IMR-90 (cell line): ENCODE data around the gene SERPINH1. TPM values are rescaled to one million over a fixed set of nuclear protein-coding genes. Genes with fewer than 3 reads are reported as not detected.

Source experiments
- ATAC-seq: fragments of 200-7000 bp; cut with Tn5 transposase; 2 replicates; pipeline ENCODE4 v1.9.1; 2020; ENCODE audit warnings: low read depth, mild to moderate bottlenecking, moderate library complexity
- BruUV-seq: library from RNA; stranded (reverse); fragments of 400-500 nt; replicated peaks from 2 replicates; lab custom pipeline; 2021; lab: Mats Ljungman, UMichigan
- CTCF ChIA-PET: fragments of 300-600 bp; formaldehyde crosslinking; extraction: SDS; loops from one replicate; lab custom pipeline; 2021; ENCODE audit warnings: antibody characterized with exemption; lab: Yijun Ruan, JAX
- POLR2A ChIA-PET: fragments of 300-600 bp; sonication (Branson Sonifier 250); formaldehyde crosslinking; loops from one replicate; lab custom pipeline; 2022; ENCODE audit warnings: antibody characterized with exemption; ENCODE audit not compliant: unreplicated experiment; lab: Charles Lee
- DNase-seq: peaks from one replicate; pipeline ENCODE4 v3.0.0; 2013
- H2AFZ ChIP-seq: replicated peaks from 2 replicates; pipeline ENCODE3; 2013; ENCODE audit warnings: low read length, mild to moderate bottlenecking; ENCODE audit not compliant: poor library complexity
- H2AK5ac ChIP-seq: 2 replicates; pipeline ENCODE4 v1.6.1; 2013; ENCODE audit warnings: low read depth, low read length, inconsistent platforms
- H2AK9ac ChIP-seq: replicated peaks from 2 replicates; pipeline ENCODE3; 2013; ENCODE audit warnings: mild to moderate bottlenecking, low read depth, low read length, moderate library complexity; ENCODE audit not compliant: poor library complexity
- H2BK120ac ChIP-seq: 2 replicates; pipeline ENCODE4 v1.6.1; 2013; ENCODE audit warnings: low read depth, low read length, inconsistent platforms
- H2BK15ac ChIP-seq: 3 replicates; pipeline ENCODE4 v1.6.1; 2013; ENCODE audit warnings: low read depth, low read length, inconsistent platforms
- H2BK20ac ChIP-seq: 2 replicates; pipeline ENCODE4 v1.6.1; 2013; ENCODE audit warnings: low read depth, mild to moderate bottlenecking, inconsistent platforms, low read length, moderate library complexity
- H2BK5ac ChIP-seq: 2 replicates; pipeline ENCODE4 v1.6.1; 2013; ENCODE audit warnings: mild to moderate bottlenecking, low read depth, low read length, inconsistent platforms; ENCODE audit not compliant: poor library complexity, severe bottlenecking
- H3K14ac ChIP-seq: replicated peaks from 2 replicates; pipeline ENCODE4 v1.6.1; 2013; ENCODE audit warnings: low read depth, low read length, inconsistent platforms
- H3K18ac ChIP-seq: 2 replicates; pipeline ENCODE4 v1.6.1; 2013; ENCODE audit warnings: low read depth, low read length, control low read depth
- H3K23ac ChIP-seq: 2 replicates; pipeline ENCODE4 v1.6.1; 2013; ENCODE audit warnings: low read depth, low read length, inconsistent platforms
- H3K27ac ChIP-seq: 2 replicates; pipeline ENCODE4 v1.5.1; 2013; ENCODE audit warnings: mild to moderate bottlenecking, control low read depth, low read length; ENCODE audit not compliant: insufficient read depth
- H3K27me3 ChIP-seq: 2 replicates; pipeline ENCODE4 v1.6.1; 2013; ENCODE audit warnings: low read length; ENCODE audit not compliant: control insufficient read depth, insufficient read depth
- H3K36me3 ChIP-seq: 2 replicates; pipeline ENCODE4 v1.6.1; 2013; ENCODE audit warnings: low read length, mixed read lengths; ENCODE audit not compliant: control insufficient read depth, insufficient read depth
- H3K4ac ChIP-seq: 2 replicates; pipeline ENCODE4 v1.6.1; 2013; ENCODE audit warnings: low read depth, low read length, inconsistent platforms
- H3K4me1 ChIP-seq: 2 replicates; pipeline ENCODE4 v1.6.1; 2013; ENCODE audit warnings: low read length, mixed read lengths; ENCODE audit not compliant: control insufficient read depth, insufficient read depth
- H3K4me2 ChIP-seq: 2 replicates; pipeline ENCODE4 v1.6.1; 2013; ENCODE audit warnings: low read depth, mild to moderate bottlenecking, control low read depth, low read length, moderate library complexity
- H3K4me3 ChIP-seq: 2 replicates; pipeline ENCODE4 v1.5.1; 2013; ENCODE audit warnings: low read depth, mild to moderate bottlenecking, control low read depth, low read length, moderate library complexity; ENCODE audit not compliant: insufficient read depth
- H3K56ac ChIP-seq: 2 replicates; pipeline ENCODE4 v1.6.1; 2013; ENCODE audit warnings: low read length, inconsistent platforms; ENCODE audit not compliant: insufficient read depth; ENCODE audit errors: extremely low read depth
- H3K79me1 ChIP-seq, 2 experiments: 2 replicates each; pipeline ENCODE4 v1.6.1; 2013; ENCODE audit warnings: low read length in 2 of 2, inconsistent platforms in 1 of 2, low read depth in 1 of 2
- H3K9ac ChIP-seq: 2 replicates; pipeline ENCODE4 v1.6.1; 2013; ENCODE audit warnings: low read depth, low read length, control low read depth
- H3K9me1 ChIP-seq: 2 replicates; pipeline ENCODE4 v1.6.1; 2013; ENCODE audit warnings: low read length, inconsistent platforms; ENCODE audit not compliant: insufficient read depth
- H3K9me3 ChIP-seq: 2 replicates; pipeline ENCODE4 v1.6.1; 2013; ENCODE audit warnings: low read length; ENCODE audit not compliant: control insufficient read depth, insufficient read depth
- H4K20me1 ChIP-seq: 2 replicates; pipeline ENCODE4 v1.6.1; 2013; ENCODE audit warnings: low read length, inconsistent platforms; ENCODE audit not compliant: insufficient read depth
- H4K5ac ChIP-seq: 2 replicates; pipeline ENCODE4 v1.6.1; 2013; ENCODE audit warnings: mild to moderate bottlenecking, low read depth, low read length, control low read depth
- H4K8ac ChIP-seq, 2 experiments: 2 replicates each; pipeline ENCODE4 v1.6.1; 2013; ENCODE audit warnings: low read depth in 2 of 2, low read length in 2 of 2, control low read depth in 1 of 2, inconsistent platforms in 1 of 2
- H4K91ac ChIP-seq: 2 replicates; pipeline ENCODE4 v1.6.1; 2013; ENCODE audit warnings: low read depth, low read length, inconsistent platforms; ENCODE audit not compliant: insufficient read depth
- CTCF ChIP-seq: conservative IDR thresholded peaks from 2 replicates; pipeline ENCODE4 v1.5.1; 2012; ENCODE audit warnings: mild to moderate bottlenecking, low read depth, low read length, improper control_type of control experiment
- WGBS, 2 experiments: methylation state at CpG; one replicate each; pipeline versions ENCODE4 v1.1.5 to v1.1.7; 2013; ENCODE audit warnings: missing lambda C conversion rate in 2 of 2; ENCODE audit not compliant: insufficient read length in 1 of 2; ENCODE audit errors: extremely low coverage in 2 of 2; 5-methylcytosine and 5-hydroxymethylcytosine counted together
- dilution Hi-C: fragments of 300-500 bp; cut with HindIII; formaldehyde crosslinking; loops from one replicate; pipeline ENCODE4 v1.14.3; 2018; ENCODE audit warnings: low sequenced_read_pairs; ENCODE audit not compliant: unreplicated experiment
- in situ Hi-C: fragments of 300-500 bp; cut with MboI; formaldehyde crosslinking; loops from 3 replicates; pipeline ENCODE4 v1.14.3; 2019; ENCODE audit warnings: low sequenced_read_pairs, inconsistent platforms, mixed read lengths
- intact Hi-C: fragments of 100-400 bp; cut with micrococcal nuclease; formaldehyde crosslinking; loops from 2 replicates; pipeline ENCODE4 v1.10.0; 2022
- polyA plus RNA-seq, 3 experiments: library from polyadenylated mRNA; depleted of rRNA; stranded (reverse); fragments of >200 nt; gene quantifications; 2 replicates each; pipeline ENCODE4 v1.2.3, GENCODE V29; 2012; ENCODE audit warnings: low replicate concordance in 1 of 3
- total RNA-seq: library from RNA; depleted of rRNA; stranded (reverse); fragments of >200 nt; gene quantifications from 2 replicates; pipeline ENCODE4 v1.2.3, GENCODE V29; 2012

SERPINH1 gene
- total and polyA plus RNA-seq, 2 of the 4 experiments (the other 2 are of a cell fraction) = 841 to 1,857 TPM

DNA sequence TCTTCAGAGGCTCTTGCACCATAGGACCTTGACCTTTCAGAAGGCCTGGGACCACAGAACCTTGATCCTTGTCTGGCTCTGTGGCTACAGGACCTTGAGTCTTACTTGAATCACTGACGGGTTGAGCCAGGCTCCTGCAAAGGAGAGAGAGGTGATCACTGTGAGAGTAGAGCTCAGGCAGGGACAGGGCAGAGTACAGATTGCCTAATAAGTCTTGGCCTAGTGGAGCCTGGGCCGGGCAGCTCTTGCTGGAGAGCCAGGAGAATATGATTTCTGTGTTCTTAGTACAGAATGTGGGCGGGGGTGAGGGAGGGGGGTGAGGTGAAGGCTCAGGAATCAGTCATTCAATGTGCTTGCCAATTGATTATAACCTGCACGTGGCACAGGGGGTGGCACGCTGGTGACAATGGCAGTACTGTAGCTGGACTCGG is 26.0 kb downstream of the SERPINH1 start:
- H4K5ac ChIP-seq = no peak overlapping the region
- H3K18ac ChIP-seq = no peak overlapping the region
- no peak overlapping the region for H3K14ac ChIP-seq
- no peaks in the 10 kb centered on the region for H4K20me1 ChIP-seq
- ATAC-seq (no peak), DNase-seq (no peak)
- peaks cover 6% of the 10 kb centered on the region; the same call in 1 of the 2 replicates for H3K4me1 ChIP-seq
- no peaks in the 10 kb centered on the region for H3K9me3 ChIP-seq
- no peak overlapping the region for H2AK9ac ChIP-seq
- H2AK5ac ChIP-seq = no peak overlapping the region
- H3K27me3 ChIP-seq = peaks cover 7% of the 10 kb centered on the region
- H3K56ac ChIP-seq = no peak overlapping the region
- in situ Hi-C loops = no loop called here
- ChIA-PET CTCF (interaction anchor here (1.0 kb wide), 1 partner anchor 11 kb away, joined by 3 read pairs; no protein-coding TSS in a partner anchor), POLR2A (no interaction called here)
- H3K27ac ChIP-seq = no peak overlapping the region
- H4K91ac ChIP-seq = no peak overlapping the region
- intact Hi-C loops = no loop called here
- H3K79me1 ChIP-seq = peaks cover 0 to 13% of the 10 kb centered on the region in 2 experiments; a peak in 2 of 4 replicates
- BruUV-seq = no TSS peak
- dilution Hi-C loops = no loop called here
- WGBS, 2 experiments = 93% methylated on average over 4 of the region's 6 CpGs; no CpG with 5 or more reads in 1 of the 2 experiments
- no peaks in the 10 kb centered on the region for H3K9me1 ChIP-seq
- no peak overlapping the region for H2BK20ac ChIP-seq
- H3K4me3 ChIP-seq = no peak overlapping the region
- no peak overlapping the region for H3K23ac ChIP-seq
- H3K4me2 ChIP-seq = no peak overlapping the region
- H2BK5ac ChIP-seq = no peak overlapping the region
- no peak overlapping the region for H3K4ac ChIP-seq
- no peak for TF ChIP-seq CTCF
- no peak overlapping the region for H2BK120ac ChIP-seq
- H4K8ac ChIP-seq = no peak overlapping the region
- no peak overlapping the region for H3K9ac ChIP-seq
- H2AFZ ChIP-seq = no peak overlapping the region
- no peaks in the 10 kb centered on the region for H3K36me3 ChIP-seq
- H2BK15ac ChIP-seq = no peak overlapping the region
